COLO668 (cell line): Measurements from ENCODE around the gene LCAT.
"Not testable (repeated sequence)": the region's sequence is repeated elsewhere in the genome, so short reads cannot be mapped to it uniquely, and the experiment has no call there.

Source experiments
- DNase-seq: peaks from one replicate; lab custom pipeline; 2025; ENCODE audit not compliant: unreplicated experiment; lab: John Stamatoyannopoulos, UW

The LCAT gene

DNA sequence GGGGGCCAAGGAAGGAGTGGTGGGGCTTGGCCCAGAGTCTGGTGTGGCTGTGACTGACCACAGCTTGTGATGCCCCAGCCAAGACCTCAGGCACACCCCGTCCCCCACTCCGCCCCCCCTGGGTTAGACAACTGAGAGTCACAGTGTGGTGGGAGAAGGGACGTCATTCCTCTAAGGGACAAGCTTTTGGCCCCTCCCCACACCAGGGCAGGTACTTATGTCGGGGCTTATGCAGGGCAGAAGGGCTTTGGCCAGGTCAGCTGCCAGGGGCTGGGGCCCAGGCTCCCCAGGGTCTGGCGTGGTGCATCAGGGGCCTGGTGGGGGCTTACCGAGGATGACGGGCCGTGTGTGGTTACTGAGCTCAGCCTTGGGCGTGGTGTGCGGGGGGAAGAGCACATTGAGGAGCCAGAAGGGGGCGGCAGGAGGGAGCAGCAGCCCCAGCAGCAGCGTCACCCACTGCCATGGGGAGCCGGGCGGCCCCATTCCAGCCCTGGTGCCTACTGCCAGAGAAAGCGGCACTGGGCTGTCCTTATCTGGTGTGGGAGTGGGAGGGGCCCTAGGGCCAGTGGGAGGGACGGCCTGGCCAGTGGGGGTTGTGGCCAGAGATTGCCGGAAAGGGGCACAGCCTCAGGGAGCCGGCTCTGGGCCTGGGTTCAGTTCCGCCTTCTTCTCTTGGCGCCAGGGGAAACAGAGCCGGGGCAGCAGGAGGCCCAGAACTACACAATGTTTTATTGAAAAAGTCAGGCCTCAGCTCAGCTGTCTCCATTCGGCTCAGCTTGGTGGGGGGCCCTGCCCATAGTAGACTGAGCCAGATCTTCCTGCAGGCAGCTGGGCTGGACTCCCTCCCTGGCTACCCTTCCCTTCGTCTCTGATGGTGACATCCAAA, at the start of gene LCAT:
LCAT (minus strand) TSS at position 502 of the 886 bp plus-strand sequence; CDS start at position 483, 19 bp downstream.
- no peak for DNase-seq

DNA sequence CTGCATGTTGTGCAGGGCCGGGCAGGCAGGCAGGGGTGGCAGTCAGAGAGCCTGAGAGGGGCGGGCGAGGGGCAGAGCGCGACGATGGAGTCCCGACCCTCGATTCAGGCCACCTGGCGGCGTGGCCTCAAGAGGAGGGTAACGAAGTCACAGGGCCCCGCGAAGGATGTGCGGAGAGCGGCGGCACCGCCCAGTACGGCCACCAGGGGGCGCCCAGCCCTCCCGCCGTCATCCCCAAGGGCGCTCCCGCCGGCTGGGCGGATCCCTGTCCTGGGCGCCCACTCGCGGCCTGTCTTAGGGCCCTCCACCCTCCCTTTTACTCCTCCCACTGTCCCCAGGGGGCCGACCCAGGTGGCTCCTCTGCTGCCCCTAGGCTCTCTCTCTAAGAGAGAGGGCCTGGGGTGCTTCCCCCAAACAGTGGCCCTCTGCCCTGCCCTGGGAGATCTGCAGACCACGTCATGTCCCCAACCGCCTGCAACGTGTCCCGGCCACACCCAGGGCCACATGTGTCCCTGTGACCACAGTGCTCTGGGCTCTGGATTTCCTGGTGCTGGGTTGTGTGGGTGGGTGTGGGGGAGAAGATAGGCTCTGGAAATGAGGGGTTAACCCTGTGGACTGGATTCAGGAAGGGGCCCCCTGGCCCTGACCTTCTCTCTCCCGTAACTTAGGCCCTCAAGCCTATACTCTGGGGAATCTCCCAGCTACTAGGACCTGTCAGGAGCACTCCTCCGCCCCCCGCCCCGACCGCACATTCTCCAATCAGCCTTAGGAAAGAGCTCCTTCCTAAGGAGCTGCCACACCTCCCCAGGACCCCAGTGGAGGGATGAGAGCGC, 49.5 kb upstream of the LCAT start:
- DNase-seq = peak; percentile 81

DNA sequence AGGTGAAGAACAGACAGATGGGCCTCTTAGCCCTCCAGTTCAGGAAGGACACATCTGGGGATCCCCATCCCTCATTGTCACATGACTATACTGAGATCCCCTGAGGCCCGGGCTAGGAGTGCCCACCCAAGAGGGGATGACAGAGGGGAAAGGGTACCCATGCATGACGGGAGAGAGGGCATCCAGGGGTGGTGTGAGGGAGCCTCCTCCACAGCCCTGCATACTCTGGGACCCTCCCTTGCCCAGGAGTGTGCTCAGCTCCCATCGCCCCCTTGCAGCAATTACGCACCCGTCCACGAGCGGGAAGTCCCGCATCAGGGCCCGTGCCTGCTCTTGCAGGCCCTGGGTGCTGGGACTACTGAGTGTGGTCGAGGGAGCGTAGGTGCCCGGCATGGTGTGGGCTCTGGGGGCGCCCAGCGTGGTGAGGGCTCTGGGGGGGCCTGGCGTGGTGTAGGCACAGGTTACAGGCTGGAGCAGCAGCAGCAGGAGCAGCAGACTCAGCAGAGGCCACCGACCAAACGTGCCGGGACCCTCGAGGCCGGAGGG, 48.8 kb upstream of the LCAT start:
- DNase-seq = no peak

GRCh38 chr16:67990018-67990386, 46.1 kb upstream of the LCAT start:
- no peak for DNase-seq

DNA sequence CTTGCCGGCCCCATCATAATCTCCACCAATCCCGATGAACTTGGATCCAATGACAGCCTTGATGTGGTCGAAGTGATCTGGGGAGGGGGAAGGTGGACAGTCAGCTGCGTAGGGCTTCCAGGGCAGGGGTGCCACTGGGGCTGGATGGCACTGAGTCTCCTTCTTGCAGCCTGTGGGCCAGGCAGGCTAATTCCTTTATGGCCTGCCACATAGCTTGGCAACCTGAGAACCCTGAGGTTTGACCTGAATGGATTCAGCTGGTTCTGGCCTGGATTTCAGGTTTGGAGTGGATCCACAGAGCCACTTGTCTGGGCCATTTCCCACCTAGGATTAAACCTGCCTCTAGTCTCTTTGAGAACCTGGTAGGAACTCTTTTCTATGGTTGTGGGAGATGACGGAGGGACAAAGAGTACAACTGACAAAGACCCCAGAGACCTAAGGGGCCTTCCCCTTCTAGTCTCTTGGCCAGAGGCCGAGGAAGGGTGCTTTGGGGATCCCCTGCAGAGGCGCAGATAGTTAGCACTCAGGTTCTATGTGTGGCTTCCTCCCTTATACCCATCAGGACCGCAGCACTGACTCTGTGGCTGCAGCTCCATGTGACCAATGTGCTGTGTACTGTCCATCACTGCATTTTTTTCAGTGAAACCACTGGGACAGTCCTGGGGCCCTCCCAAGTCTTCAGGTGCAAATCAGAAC, 45.5 kb upstream of the LCAT start:
- no peak for DNase-seq

GRCh38 chr16:67988675-67989074, 44.8 kb upstream of the LCAT start:
- DNase-seq = no peak

GRCh38 chr16:67987460-67988160, 43.7 kb upstream of the LCAT start:
- no peak for DNase-seq

- no peak for DNase-seq
Observed at GRCh38 chr16:67986949-67987348, 43.0 kb upstream of the LCAT start.

- DNase-seq = no peak
Observed at GRCh38 chr16:67982011-67982696, 38.2 kb upstream of the LCAT start.

- no peak for DNase-seq
Observed at GRCh38 chr16:67979955-67980678, 36.2 kb upstream of the LCAT start, which contains the start of gene DPEP3. TSS of gene DPEP3 (minus strand) at chr16:67980499. CDS start at chr16:67980380, 119 bp downstream.

DNA sequence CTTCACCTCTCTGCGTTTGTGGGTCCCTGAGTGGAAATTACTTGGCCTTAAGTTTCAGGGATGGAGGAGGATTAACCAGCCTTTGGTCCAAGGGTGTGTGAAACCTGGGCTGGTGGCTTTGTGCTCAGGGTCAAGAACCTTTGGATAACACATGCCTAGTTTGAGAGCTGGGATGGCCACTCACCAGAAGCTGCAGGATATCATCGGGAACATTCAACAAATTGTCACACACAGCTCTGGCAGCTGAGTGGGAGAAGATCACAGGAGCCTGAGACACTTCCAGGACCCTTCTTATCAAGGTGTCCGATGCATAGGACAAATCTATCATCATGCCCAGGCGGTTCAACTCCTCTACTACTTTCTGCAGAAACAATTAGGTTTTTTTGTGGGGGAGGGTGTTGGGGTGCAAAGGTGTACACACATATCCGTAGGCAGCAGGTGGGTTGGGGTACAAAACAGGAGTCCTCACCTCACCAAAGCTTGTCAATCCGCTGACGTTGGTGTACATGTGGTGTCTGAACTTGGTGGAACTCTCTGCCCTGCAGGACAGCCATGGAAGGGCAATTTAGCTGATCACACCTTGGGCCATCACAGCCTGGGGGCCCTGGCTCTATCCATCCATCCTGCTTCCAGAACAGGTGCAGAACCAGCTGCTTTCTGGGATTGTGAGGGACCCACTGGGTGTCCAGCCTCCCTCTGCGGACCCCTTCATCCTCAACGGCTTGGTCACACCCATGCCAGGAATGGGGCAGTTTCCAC, 33.7 kb upstream of the LCAT start:
- no peak for DNase-seq

DNA sequence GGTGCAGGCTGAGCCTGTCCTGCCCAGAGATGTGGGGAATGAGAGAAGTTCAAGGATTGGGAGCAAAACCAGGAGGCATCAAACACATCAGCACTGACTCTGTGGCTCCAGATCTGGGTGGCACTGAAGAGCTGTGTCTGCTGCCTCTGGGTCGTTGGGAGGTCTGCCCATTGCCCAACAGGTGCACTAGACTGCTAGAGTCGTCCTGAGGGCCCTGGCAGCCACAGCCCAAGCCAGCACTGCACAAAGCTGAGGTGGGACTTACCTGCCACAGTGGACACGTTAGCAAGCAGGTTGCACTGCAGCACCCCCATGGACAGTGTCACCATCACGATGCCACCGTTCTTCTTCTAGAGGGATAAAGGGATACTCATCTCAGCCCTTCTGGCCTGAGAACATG, 33.1 kb upstream of the LCAT start:
- DNase-seq = no peak

- no peak for DNase-seq
Observed at GRCh38 chr16:67976205-67976604, 32.3 kb upstream of the LCAT start.

- DNase-seq = no peak
Observed at GRCh38 chr16:67975321-67976105, 31.6 kb upstream of the LCAT start.

DNA sequence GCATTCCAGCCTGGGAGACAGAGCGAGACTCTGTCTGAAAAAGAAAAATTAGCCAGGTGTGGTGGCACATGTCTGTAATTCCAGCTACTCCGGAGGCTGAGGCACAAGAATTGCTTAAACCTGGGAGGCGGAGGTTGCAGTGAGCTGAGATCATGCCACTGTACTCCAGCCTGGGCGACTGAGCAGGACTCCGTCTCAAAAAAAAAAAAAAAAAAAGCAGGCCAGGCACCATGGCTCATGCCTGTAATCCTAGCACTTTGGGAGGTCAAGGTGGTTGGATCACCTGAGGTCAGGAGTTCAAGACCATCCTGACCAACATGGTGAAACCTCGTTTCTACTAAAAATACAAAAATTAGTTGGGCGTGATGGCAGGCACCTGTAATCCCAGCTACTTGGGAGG, 28.4 kb upstream of the LCAT start:
- DNase-seq = not testable (repeated sequence)

- no peak for DNase-seq
Observed at GRCh38 chr16:67971111-67971510, 27.2 kb upstream of the LCAT start.

- DNase-seq = no peak
Observed at GRCh38 chr16:67969254-67970039, 25.5 kb upstream of the LCAT start.
